GM12878 (cell line): ENCODE data around the gene RALGAPB. TPM values are rescaled to one million over a fixed set of nuclear protein-coding genes. Genes with fewer than 3 reads are reported as not detected.

Source experiments
- ATAC-seq: fragments of 200-7000 bp; cut with Tn5 transposase; 3 replicates; pipeline ENCODE4 v1.9.1; 2020; ENCODE audit warnings: mild to moderate bottlenecking, moderate library complexity
- BruUV-seq: library from RNA; stranded (reverse); fragments of 400-500 nt; replicated peaks from 2 replicates; lab custom pipeline; 2021; lab: Mats Ljungman, UMichigan
- CTCF ChIA-PET: fragments of 300-600 bp; sonication (Branson Sonifier 250); formaldehyde crosslinking; extraction: SDS; loops from one replicate; lab custom pipeline; 2021; ENCODE audit warnings: inconsistent platforms; lab: Yijun Ruan, JAX
- POLR2A ChIA-PET: fragments of 350-600 bp; formaldehyde crosslinking; extraction: SDS; loops from one replicate; lab custom pipeline; 2021; ENCODE audit warnings: inconsistent platforms; lab: Charles Lee
- RAD21 ChIA-PET: fragments of 300-600 bp; sonication (Branson Sonifier 250); formaldehyde crosslinking; loops from one replicate; lab custom pipeline; 2023; ENCODE audit warnings: antibody characterized with exemption; ENCODE audit not compliant: unreplicated experiment; lab: Charles Lee
- SMC1A ChIA-PET: fragments of 300-600 bp; sonication (Branson Sonifier 250); formaldehyde crosslinking; loops from one replicate; lab custom pipeline; 2023; ENCODE audit not compliant: unreplicated experiment, uncharacterized antibody; lab: Charles Lee
- DNase-seq: peaks from one replicate; pipeline ENCODE4 v3.0.0-alpha.2; 2011; ENCODE audit warnings: low read depth, low spot score
- FAIRE-seq: peaks from 3 replicates; lab custom pipeline; 2011; peaks lifted over from hg19 to GRCh38; lab: Jason Lieb, UNC
- H2AFZ ChIP-seq: 2 replicates; pipeline ENCODE4 v1.6.0; 2011; ENCODE audit warnings: low read depth, low read length, control low read depth; ENCODE audit not compliant: control insufficient read depth
- H3K27ac ChIP-seq: 2 replicates; pipeline ENCODE4 v1.5.1; 2011; ENCODE audit warnings: control low read depth; ENCODE audit not compliant: control insufficient read depth, insufficient read depth
- H3K27me3 ChIP-seq, 2 experiments: replicated peaks in 1 of 2; 2 replicates each; pipeline versions ENCODE4 v1.6.0 to v1.6.1; 2011; ENCODE audit warnings: low read length in 1 of 2; ENCODE audit not compliant: control insufficient read depth in 2 of 2, insufficient read depth in 2 of 2
- H3K36me3 ChIP-seq, 2 experiments: 2 replicates each; pipeline ENCODE4 v1.5.1; 2011; ENCODE audit warnings: low read length in 1 of 2; ENCODE audit not compliant: control insufficient read depth in 2 of 2, insufficient read depth in 2 of 2
- H3K4me1 ChIP-seq: 2 replicates; pipeline ENCODE4 v1.6.1; 2011; ENCODE audit warnings: mild to moderate bottlenecking, low read length, moderate library complexity, mixed read lengths; ENCODE audit not compliant: control insufficient read depth, insufficient read depth
- H3K4me2 ChIP-seq: 2 replicates; pipeline ENCODE4 v1.6.0; 2011; ENCODE audit warnings: control low read depth; ENCODE audit not compliant: control insufficient read depth, insufficient read depth
- H3K4me3 ChIP-seq: fragments of 200-600 bp; sonication (generic); 2 replicates; pipeline ENCODE4 v1.5.1; 2016
- H3K79me2 ChIP-seq: 2 replicates; pipeline ENCODE4 v1.6.0; 2011; ENCODE audit warnings: low read length; ENCODE audit not compliant: control insufficient read depth, insufficient read depth
- H3K9ac ChIP-seq: 2 replicates; pipeline ENCODE4 v1.8.0; 2011; ENCODE audit warnings: low read length, control low read depth, mixed read lengths; ENCODE audit not compliant: control insufficient read depth, insufficient read depth
- H3K9me3 ChIP-seq: replicated peaks from 3 replicates; pipeline ENCODE4 v1.5.1; 2011; ENCODE audit warnings: mild to moderate bottlenecking, low read length; ENCODE audit not compliant: control insufficient read depth, insufficient read depth
- H4K20me1 ChIP-seq: 2 replicates; pipeline ENCODE4 v1.6.0; 2011; ENCODE audit not compliant: control insufficient read depth, insufficient read depth
- BACH1 ChIP-seq: fragments of 450-650 bp; IDR thresholded peaks from 2 replicates; pipeline ENCODE4 v1.6.1; 2017; ENCODE audit warnings: mild to moderate bottlenecking, borderline replicate concordance
- CBFB ChIP-seq: IDR thresholded peaks from 2 replicates; pipeline ENCODE4 v1.6.1; 2016; ENCODE audit warnings: antibody characterized with exemption, low read depth
- IKZF1 ChIP-seq: fragments of 450-650 bp; conservative IDR thresholded peaks from 2 replicates; pipeline ENCODE4 v1.6.1; 2017; ENCODE audit warnings: antibody characterized with exemption, mild to moderate bottlenecking
- JUNB ChIP-seq: IDR thresholded peaks from 2 replicates; pipeline ENCODE4 v1.6.1; 2016; ENCODE audit warnings: antibody characterized with exemption, mild to moderate bottlenecking
- MYB ChIP-seq: fragments of 150-350 bp; IDR thresholded peaks from 2 replicates; pipeline ENCODE4 v1.6.1; 2014; ENCODE audit warnings: mild to moderate bottlenecking, low read depth, low read length, borderline replicate concordance
- PAX8 ChIP-seq: fragments of 450-650 bp; IDR thresholded peaks from 2 replicates; pipeline ENCODE4 v1.6.1; 2017; ENCODE audit warnings: mild to moderate bottlenecking, moderate library complexity
- RAD21 ChIP-seq: IDR thresholded peaks from 2 replicates; pipeline ENCODE4 v1.6.1; 2011; ENCODE audit warnings: mild to moderate bottlenecking, low read depth, low read length, moderate library complexity; ENCODE audit not compliant: insufficient read depth
- RAD51 ChIP-seq: fragments of 450-650 bp; IDR thresholded peaks from 2 replicates; pipeline ENCODE4 v1.6.1; 2016; ENCODE audit warnings: moderate library complexity, mild to moderate bottlenecking, inconsistent platforms
- RCOR1 ChIP-seq: conservative IDR thresholded peaks from 2 replicates; pipeline ENCODE4 v1.6.1; 2012; ENCODE audit warnings: low read depth, low read length, improper control_type of control experiment
- SPI1 ChIP-seq: IDR thresholded peaks from 2 replicates; pipeline ENCODE4 v1.6.1; 2011; ENCODE audit warnings: low read depth, mild to moderate bottlenecking, low read length, moderate library complexity, borderline replicate concordance; ENCODE audit not compliant: insufficient read depth
- STAT1 ChIP-seq: fragments of 450-650 bp; conservative IDR thresholded peaks from 2 replicates; pipeline ENCODE4 v1.6.1; 2014; ENCODE audit warnings: antibody characterized with exemption, mild to moderate bottlenecking
- TARDBP ChIP-seq: IDR thresholded peaks from 2 replicates; pipeline ENCODE4 v1.6.1; 2016; ENCODE audit warnings: borderline replicate concordance
- ZNF622 ChIP-seq: fragments of 450-650 bp; IDR thresholded peaks from 2 replicates; pipeline ENCODE4 v1.6.1; 2017; ENCODE audit warnings: mild to moderate bottlenecking, inconsistent platforms
- WGBS: methylation state at CpG from one replicate; pipeline ENCODE4 v1.1.6; 2016; ENCODE audit warnings: low lambda C conversion rate; ENCODE audit not compliant: insufficient replicate concordance, insufficient coverage; ENCODE audit errors: missing lambda C conversion rate; 5-methylcytosine and 5-hydroxymethylcytosine counted together
- in situ Hi-C: fragments of 300-500 bp; cut with MboI; formaldehyde crosslinking; loops from 9 replicates; pipeline ENCODE4 v1.14.3; 2018; ENCODE audit warnings: mixed read lengths
- intact Hi-C: fragments of 100-400 bp; cut with micrococcal nuclease; formaldehyde crosslinking; loops from one replicate; pipeline ENCODE4 v1.14.2; 2022; ENCODE audit not compliant: unreplicated experiment
- polyA plus RNA-seq, 11 experiments: library from polyadenylated mRNA; depleted of rRNA in 4 of 11; unstranded in 6 of 11; stranded (reverse) in 5 of 11; fragments of >200 nt; fragmentation: Nextera tagmentation in 4 of 11; fragmentation: Illumina TruSeq in 1 of 11; extraction: Ambion mirVana in 4 of 11; extraction: Trizol in 1 of 11; gene quantifications; 1 replicate in 1 of 11; 2 replicates in 10 of 11; pipeline versions ENCODE4 v1.2.1 to v1.2.3, GENCODE V29; 2011 to 2016; ENCODE audit warnings: inconsistent platforms in 2 of 11, missing spikeins in 2 of 11, low read depth in 1 of 11
- total RNA-seq, 4 experiments: library from RNA; depleted of rRNA in 3 of 4; stranded (reverse); fragments of >200 nt in 3 of 4; fragmentation: Illumina TruSeq in 1 of 4; extraction: Trizol in 1 of 4; gene quantifications; 2 replicates each; pipeline versions ENCODE4 v1.2.1 to v1.2.3, GENCODE V29; 2013 to 2021

The RALGAPB gene
- total and polyA plus RNA-seq, 10 of the 15 experiments (the other 5 are each of a cell fraction or from before 2014, with no cell fraction given) = 3.7 to 23.2 (median 15.5) TPM

DNA sequence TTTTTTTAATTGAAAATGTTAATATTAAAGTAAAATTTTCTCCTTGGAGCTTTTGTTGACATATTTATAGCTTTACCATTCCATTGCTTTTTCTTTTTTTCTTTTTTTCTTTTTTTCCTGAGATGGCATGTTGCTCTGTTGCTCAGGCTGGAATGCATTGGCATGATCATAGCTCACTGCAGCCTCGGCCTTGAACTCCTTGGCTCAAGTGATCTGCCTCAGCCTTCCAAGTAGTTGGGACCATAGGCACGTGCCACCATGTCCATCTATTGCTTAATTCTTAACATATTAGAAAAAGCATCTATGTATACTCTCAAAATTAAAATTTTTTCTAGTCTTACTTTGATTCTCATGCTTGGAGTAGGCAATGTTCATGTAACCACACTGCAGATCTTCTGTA, 43.0 kb downstream of the RALGAPB start:
- H3K27ac ChIP-seq = no peak overlapping the region
- no peak overlapping the region for H3K9ac ChIP-seq
- H3K36me3 ChIP-seq = peaks cover 0 to 14% of the 10 kb centered on the region in 2 experiments; a peak in 3 of 4 replicates
- H2AFZ ChIP-seq = no peak overlapping the region
- no peaks in the 10 kb centered on the region for H3K79me2 ChIP-seq
- no peak for TF ChIP-seq STAT1
- TF ChIP-seq TARDBP = no peak
- TF ChIP-seq BACH1 = no peak
- TF ChIP-seq SPI1 = no peak
- TF ChIP-seq MYB = no peak
- no peak for TF ChIP-seq RAD51
- TF ChIP-seq PAX8 = no peak
- TF ChIP-seq RCOR1 = no peak
- TF ChIP-seq ZNF622 = no peak
- no peak for TF ChIP-seq RAD21
- no peak for TF ChIP-seq JUNB
- no peak for TF ChIP-seq CBFB
- no peak for TF ChIP-seq IKZF1
- TF ChIP-seq, all 136 proteins: peak for 0
- 96% methylated on average over 2 of the region's 2 CpGs for WGBS
- intact Hi-C loops = no loop called here
- BruUV-seq = no TSS peak
- SMC1A ChIA-PET = interaction anchor here (1.1 kb wide), 1 partner anchor 15 kb away, joined by 3 read pairs; no protein-coding TSS in a partner anchor
- in situ Hi-C loops = no loop called here
- CTCF ChIA-PET = no interaction called here
- POLR2A ChIA-PET = no interaction called here
- no peaks in the 10 kb centered on the region for H3K9me3 ChIP-seq
- no peaks in the 10 kb centered on the region for H3K27me3 ChIP-seq
- H3K4me2 ChIP-seq = no peak overlapping the region
- FAIRE-seq = no peak
- no peak overlapping the region for H3K4me3 ChIP-seq
- no peaks in the 10 kb centered on the region for H4K20me1 ChIP-seq
- no peak for DNase-seq
- RAD21 ChIA-PET = no interaction called here
- no peaks in the 10 kb centered on the region for H3K4me1 ChIP-seq
- no peak for ATAC-seq
